Neural crest cell (in vitro differentiated cells): ENCODE results near the gene ATPAF2. TPM values are rescaled to one million over a fixed set of nuclear protein-coding genes. Genes with fewer than 3 reads are reported as not detected.

Source experiments
- DNase-seq: peaks from one replicate; pipeline ENCODE4 v3.0.0; 2021; ENCODE audit warnings: low read depth, mixed read lengths, low spot score
- H3K27ac Mint-ChIP-seq: one replicate; pipeline ENCODE4 v1.8.0; 2021; ENCODE audit warnings: mild to moderate bottlenecking, mixed read lengths; ENCODE audit not compliant: unreplicated experiment
- H3K27me3 Mint-ChIP-seq: 2 replicates; pipeline ENCODE4 v1.8.0; 2021; ENCODE audit warnings: low read depth, mild to moderate bottlenecking, mixed read lengths
- H3K36me3 Mint-ChIP-seq: 2 replicates; pipeline ENCODE4 v1.8.0; 2021; ENCODE audit warnings: low read depth, mild to moderate bottlenecking, mixed read lengths
- H3K4me1 Mint-ChIP-seq: 2 replicates; pipeline ENCODE4 v1.8.0; 2021; ENCODE audit warnings: mixed read lengths
- H3K4me3 Mint-ChIP-seq: one replicate; pipeline ENCODE4 v1.8.0; 2021; ENCODE audit warnings: mild to moderate bottlenecking, mixed read lengths
- H3K9me3 Mint-ChIP-seq: 2 replicates; pipeline ENCODE4 v1.8.0; 2021; ENCODE audit warnings: mixed read lengths
- CTCF ChIP-seq: fragments of 200-600 bp; sonication (generic); conservative IDR thresholded peaks from 2 replicates; pipeline ENCODE4 v1.5.0; 2021; ENCODE audit warnings: antibody characterized with exemption, mild to moderate bottlenecking
- total RNA-seq: library from RNA; stranded (reverse); gene quantifications from 2 replicates; pipeline ENCODE4 v1.2.1, GENCODE V29; 2021

ATPAF2 gene
- total RNA-seq, 1 donor from 2014 or later, result 23.1 TPM

- Mint-ChIP-seq H3K9me3 (no peaks in the 10 kb centered on the region), H3K27me3 (no peaks in the 10 kb centered on the region), H3K4me3 (peak overlapping the region; percentile 81), H3K4me1 (peaks cover 27% of the 10 kb centered on the region), H3K27ac (peak overlapping the region; percentile 52), H3K36me3 (no peaks in the 10 kb centered on the region)
- peak; percentile 25 for DNase-seq
- peak; percentile 80 for TF ChIP-seq CTCF
Measured at GRCh38 chr17:18033442-18034099, 5.4 kb downstream of the ATPAF2 start.

- DNase-seq, result no peak
- no peaks in the 10 kb centered on the region for H3K36me3 Mint-ChIP-seq
- peaks cover 13% of the 10 kb centered on the region for H3K4me1 Mint-ChIP-seq
- no peak for TF ChIP-seq CTCF
- no peaks in the 10 kb centered on the region for H3K9me3 Mint-ChIP-seq
- no peak overlapping the region for H3K4me3 Mint-ChIP-seq
- no peaks in the 10 kb centered on the region for H3K27me3 Mint-ChIP-seq
- peak overlapping the region; percentile 12 for H3K27ac Mint-ChIP-seq
Measured at GRCh38 chr17:18031955-18032354, 7.0 kb downstream of the ATPAF2 start.

GRCh38 chr17:18028952-18029540, 9.9 kb downstream of the ATPAF2 start:
- H3K4me1 Mint-ChIP-seq, result peaks cover 21% of the 10 kb centered on the region
- H3K27me3 Mint-ChIP-seq, result no peaks in the 10 kb centered on the region
- H3K9me3 Mint-ChIP-seq, result no peaks in the 10 kb centered on the region
- no peaks in the 10 kb centered on the region for H3K36me3 Mint-ChIP-seq
- TF ChIP-seq CTCF, result no peak
- no peak overlapping the region for H3K4me3 Mint-ChIP-seq
- no peak overlapping the region for H3K27ac Mint-ChIP-seq
- no peak for DNase-seq

GRCh38 chr17:18028114-18028951, 10.6 kb downstream of the ATPAF2 start:
- peaks cover 17% of the 10 kb centered on the region for H3K4me1 Mint-ChIP-seq

More at GRCh38 chr17:18028114-18028951, 10.6 kb downstream of the ATPAF2 start:
- no peak for TF ChIP-seq CTCF
- Mint-ChIP-seq H3K36me3 (no peaks in the 10 kb centered on the region), H3K27me3 (no peaks in the 10 kb centered on the region), H3K9me3 (no peaks in the 10 kb centered on the region), H3K27ac (no peak overlapping the region), H3K4me3 (no peak overlapping the region)
- DNase-seq, result no peak
